GM18870 (cell line): ENCODE measurements around the gene OCA2.

Source experiments
- ATAC-seq: cut with Tn5 transposase; IDR thresholded peaks from one replicate; pipeline ENCODE4 v1.9.1; 2021; ENCODE audit warnings: moderate library complexity; ENCODE audit not compliant: unreplicated experiment

Gene OCA2

DNA sequence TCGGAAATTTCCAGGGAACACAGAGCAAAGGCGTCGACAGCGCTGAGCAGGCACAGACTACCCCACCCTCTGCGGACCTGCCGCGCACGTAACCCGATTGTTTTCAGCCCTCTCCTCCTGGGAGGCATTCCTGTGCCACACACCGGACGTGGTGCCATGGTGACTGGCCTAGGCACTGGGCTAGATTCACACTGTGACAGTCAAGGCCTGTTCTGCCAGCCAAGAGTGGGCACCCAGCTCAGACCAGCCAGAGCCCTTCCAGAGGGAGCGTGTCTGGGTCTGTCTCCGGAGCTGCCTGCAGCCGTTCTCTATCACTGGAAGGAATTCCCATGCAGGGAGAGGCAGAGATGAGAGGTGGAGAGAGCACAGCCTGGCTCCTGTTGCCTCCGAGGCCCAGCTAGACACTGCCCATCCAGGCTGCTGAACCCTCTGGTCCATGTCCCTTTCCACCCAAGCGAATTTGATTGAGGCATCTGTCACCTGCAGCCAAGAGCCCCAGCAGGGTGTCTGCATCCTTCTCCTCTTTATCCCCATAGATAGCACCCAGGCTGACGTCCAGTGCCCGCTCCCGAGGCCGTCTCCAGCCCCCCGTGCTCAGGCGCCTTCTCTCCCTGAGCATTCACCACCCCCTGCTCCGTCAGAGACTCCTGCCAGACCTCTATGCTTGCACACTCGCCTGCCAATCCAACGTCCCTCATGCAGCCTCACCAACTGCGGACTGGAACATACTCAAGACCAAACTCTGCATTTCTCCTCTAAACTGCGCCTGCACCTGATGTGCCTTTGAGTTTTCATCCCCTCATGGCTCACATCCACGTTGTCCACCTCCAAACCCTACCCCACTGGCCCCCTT is 267.5 kb downstream of the OCA2 start:
- no peak for ATAC-seq

GRCh38 chr15:27828746-27829145 is 270.4 kb downstream of the OCA2 start:
- ATAC-seq = no peak

DNA sequence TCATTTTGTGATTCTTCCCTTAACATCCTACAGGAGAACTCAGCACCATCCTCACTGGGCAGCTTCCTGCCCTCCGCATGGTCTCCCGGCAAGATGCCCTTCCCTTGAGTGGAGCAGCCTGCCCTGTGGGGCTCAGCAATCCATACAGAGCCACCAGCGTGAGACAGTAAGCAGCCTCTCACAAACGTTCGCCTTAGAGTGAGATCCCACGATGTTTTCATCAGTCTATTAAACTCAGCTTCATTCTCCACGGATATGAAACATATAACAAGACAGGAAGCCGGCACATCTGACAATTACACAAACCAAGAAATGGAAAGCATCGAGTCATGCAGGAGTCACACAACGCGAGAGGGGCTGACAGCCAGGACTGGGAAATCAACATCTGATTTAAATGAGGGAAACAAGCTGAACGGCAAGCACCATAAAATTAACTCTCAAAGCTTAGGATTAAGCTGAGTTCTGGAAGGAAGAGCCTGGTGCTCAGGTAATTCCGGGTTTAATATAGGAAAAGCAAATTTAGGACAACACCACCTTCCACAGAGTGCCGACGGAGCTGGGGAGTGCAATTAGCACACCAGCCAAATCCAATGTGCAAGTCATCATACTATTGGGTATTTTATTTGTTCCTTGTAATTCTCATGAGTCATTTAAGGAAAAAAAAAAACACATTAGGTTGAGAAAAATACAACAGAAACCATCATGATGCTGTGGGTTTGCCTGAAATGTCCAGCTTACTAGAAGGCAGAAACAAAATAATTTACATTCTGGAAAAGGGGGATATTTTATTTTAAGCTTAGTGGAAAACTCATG is 272.0 kb downstream of the OCA2 start:
- no peak for ATAC-seq

DNA sequence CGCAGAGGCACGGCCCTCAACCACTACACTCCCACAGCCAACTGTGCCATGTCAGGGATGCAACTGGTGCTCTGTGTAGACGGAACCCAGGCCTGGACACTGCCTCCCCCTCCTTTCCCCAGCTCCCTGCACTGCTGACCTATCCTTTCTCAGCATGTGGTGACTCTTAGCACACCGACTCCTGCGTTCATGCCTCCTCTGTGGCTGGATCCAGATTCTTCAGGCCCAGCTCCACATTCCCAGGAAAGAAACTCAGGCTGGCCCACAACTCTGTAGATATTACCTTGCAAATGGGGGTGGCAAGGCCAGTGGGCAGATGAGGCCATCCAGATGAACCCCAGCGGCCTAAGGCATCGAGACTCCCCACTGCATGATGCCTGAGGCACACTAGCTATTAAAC is 272.7 kb downstream of the OCA2 start:
- ATAC-seq = no peak

DNA sequence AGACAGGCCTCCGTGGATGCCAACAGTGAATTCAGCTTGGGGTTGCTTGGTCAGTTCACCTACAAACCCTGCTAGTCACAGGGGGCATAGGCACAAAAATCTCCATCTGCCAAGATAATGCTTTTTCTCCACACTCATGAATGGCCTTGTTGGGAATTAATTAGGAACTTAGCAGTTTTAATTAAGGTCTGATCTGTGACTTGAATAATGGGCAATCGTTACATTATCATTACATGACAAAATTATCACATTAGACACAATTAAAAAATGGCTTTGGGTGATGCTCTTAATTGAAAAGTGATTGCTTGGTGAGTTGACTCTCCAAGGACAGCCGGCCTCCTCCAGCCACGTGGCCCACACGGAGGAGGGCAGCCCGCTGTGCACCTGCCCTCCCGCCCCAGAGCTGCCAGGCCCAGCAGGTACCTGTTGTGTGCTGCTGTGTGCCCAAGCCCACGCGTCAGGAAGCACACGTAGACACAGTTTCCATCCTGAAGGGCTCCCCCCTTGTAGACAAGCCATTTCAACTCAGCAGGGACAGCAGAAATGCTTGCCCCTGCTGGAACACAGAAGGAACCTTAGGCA is 274.2 kb downstream of the OCA2 start:
- no peak for ATAC-seq

DNA sequence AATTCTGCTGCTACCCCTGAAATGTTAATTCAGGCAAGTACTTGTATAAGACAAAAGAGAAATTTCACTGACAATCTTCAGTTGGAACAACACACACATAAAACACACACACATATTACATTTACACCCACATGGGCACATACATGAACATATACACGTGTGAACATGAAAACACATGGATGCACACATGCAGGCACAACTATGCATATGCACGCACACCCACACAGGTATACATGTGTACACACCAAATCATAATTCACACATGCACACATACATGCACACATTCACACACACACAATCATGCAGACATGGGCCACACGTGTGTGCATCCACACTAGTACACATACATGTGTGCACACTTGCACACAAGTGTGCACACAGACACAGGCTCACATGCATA is 277.8 kb downstream of the OCA2 start:
- ATAC-seq = no peak

DNA sequence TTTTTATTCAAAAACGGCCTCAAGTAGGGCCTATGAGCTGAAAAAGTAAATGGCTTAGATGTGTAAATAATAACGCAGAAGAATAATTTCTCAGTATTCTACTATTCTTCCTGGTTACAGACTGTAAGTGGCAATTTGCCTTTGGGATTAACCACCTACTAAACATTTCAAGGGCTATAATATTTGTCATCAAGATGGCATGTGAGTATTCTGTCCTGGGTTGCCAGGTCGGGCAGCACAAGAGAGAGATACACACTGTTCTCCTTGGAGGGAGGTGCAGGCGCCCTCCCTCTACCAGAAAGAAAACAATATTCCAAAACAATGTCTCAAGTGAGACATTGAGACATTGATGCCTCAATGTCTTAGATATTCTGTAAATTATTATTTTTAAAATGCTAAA is 278.4 kb downstream of the OCA2 start:
- no peak for ATAC-seq

DNA sequence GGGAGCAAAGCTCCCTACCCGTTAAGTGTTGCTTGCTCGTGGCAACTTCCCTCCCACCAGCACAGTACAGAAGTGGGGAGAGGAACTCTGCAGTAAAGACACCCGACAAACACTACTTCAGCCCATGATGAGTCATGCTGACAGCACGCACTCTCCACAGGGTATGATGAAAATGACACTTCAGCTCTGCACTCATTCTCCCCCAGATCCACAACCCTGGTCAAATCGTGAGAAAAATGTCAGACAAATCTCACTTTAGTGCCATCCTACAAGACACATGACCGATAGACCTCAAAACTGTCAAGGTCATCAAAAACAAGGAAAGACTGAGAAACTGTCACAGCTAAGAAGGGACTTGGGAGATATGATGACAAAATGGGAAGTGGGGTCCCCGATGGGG is 278.9 kb downstream of the OCA2 start:
- ATAC-seq = no peak

GRCh38 chr15:27817258-27817657 is 281.9 kb downstream of the OCA2 start:
- no peak for ATAC-seq

DNA sequence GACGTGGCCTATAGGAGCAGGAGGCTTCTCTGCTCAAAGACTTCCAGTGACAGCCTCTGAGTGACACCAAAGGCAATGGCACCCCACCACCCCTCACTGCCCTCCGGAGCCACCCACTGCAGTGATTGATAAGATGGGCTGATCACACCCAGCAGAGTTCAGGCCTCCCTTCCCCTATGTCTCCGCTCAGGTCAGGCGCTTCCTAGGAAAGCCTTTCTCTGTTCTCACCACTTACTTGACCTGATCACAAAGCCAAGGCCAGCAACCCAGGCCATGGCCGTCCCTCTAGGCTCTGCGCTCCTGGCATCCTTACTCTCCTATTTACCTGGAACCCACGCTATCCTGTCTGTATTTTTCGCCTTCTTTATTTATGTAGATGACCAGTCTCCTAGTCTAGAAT is 282.3 kb downstream of the OCA2 start:
- no peak for ATAC-seq

DNA sequence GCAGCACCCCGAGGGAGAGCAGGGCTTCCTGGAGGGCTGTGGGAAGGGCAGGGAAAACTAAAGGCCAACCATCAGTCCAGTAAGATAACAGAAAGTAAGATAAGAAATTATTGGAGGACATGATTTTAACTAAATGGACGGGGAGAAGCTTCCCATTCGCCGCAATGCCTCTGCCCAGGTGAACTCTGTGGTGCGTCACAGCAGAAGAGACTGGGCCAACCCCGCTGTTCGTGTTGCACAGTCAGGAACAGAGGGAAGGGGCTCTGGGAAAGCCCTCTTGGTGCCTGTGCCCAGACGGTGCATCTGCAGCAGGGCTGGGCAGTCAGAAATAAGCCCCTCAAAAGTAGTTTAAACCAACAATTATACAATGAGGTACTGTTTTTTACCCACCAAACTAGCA is 284.1 kb downstream of the OCA2 start:
- ATAC-seq = no peak

DNA sequence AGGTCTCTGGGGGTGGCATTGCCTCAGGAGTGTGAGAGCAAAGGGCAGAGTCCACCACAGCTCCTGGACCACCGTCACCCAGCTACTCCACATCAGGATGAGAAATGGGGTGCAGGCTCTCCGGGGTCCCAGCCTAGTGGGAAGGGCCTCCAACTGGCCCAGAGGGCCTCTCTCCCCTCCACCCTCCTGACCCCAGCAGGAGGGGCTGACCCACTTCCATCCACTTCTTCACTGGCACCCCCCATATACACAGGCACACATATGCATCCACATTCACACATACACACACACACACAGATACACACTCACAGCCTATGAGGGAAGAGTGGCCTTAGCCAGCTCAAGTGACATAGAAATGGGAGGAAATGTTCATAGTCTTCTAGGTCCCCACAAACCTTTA is 286.0 kb downstream of the OCA2 start:
- no peak for ATAC-seq

- ATAC-seq = no peak
These were observed 290.9 kb downstream of the OCA2 start for GRCh38 chr15:27808182-27808581.

- ATAC-seq = no peak
These were observed 291.8 kb downstream of the OCA2 start for GRCh38 chr15:27807335-27807734.

DNA sequence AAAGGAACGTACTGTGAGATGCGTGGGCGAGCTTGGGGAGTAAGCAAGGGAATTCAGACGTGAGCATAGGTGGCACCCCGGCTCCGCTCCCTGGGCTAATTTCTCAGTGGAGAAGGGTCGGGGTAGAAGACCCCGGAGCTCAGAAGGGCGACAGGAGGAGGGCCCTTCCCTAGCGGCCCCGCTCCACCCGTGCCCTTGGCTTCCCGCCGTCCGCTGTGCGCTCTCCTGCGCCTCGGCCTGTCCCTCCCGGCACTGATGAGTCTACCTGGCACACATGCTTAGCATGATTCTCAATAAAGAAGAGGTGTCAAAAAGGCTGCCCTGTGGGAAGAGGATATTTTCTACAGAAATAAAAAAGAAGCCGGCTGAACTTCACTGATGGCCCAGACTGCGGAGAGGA is 292.7 kb downstream of the OCA2 start:
- no peak for ATAC-seq

GRCh38 chr15:27805261-27806220 is 293.6 kb downstream of the OCA2 start:
- no peak for ATAC-seq

DNA sequence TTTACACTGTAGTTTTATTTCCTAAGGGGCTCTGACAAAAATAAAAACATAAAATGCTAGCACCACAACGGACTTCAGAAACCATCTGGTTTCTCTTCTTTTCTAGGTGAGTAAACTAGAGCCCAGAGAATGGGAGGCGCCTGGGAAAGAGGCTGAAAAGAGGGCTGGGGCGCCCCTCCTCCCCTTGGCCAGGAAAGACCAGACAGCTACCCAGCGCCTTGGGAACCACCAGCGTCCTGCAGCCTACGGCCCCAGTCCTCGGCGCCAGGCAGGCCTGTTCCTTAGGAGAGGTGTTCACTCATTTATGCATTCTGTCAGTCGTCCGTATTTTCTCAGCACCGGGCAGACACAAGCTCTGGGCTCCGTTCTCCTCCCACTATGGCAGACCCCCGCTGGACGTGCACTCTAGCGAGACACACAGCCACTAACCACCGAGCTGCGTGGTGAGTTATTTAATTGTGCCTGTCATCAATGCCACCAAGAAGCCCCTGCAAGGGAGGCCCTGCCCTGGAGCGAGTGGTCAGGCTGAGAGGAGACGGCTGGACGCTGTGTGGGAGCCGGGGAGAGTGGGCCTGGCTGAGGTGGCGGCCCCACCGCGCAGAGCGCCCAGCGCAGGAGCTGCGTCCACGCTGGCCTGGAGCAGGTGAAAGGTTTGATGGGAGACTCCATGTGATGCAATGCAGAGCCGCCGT is 294.4 kb downstream of the OCA2 start:
- no peak for ATAC-seq

DNA sequence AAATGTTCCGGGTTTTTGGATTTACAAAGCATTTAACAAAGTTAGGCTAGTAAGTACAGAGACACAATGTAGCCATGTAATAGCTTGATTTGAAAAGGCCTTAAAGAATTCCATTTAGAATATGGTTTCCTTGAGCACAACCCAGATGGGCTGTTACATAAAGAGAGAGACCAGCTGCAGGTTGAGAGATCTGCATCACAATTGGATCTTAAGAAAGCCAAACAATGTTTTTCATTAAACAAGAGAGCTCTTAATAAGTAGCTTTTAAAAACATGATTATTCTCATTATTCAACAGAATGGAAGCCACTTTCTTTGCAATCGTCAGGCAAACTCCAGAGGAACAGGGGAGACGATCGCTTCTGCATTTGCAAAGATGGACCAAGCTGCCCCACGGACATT is 300.3 kb downstream of the OCA2 start:
- no peak for ATAC-seq

DNA sequence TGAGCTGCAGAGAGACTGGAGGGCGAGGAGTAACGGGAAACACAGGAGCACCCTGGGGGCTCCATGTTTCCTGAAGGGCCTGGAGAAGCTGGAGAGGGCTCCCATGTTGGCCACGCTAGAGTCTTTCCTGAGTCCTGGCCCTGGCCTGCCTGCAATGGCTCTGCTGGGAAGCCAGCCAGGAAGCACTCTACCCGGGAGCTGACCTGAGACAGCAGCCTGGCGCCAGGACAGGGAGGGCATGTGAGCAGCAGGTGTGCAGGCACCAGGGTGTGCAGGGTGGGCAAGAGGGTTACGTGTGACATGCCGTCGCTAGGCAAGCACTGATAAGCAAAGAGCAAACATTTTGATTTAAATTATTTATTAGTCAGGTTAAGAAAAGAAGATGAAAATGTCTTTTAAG is 301.4 kb downstream of the OCA2 start:
- ATAC-seq = no peak
